AG10803 (cell line): ENCODE data around the gene C1orf35.

ENCODE experiments used
- DNase-seq: peaks from one replicate; pipeline ENCODE4 v3.0.0; 2010; ENCODE audit warnings: low read depth
- H3K4me3 ChIP-seq: 2 replicates; pipeline ENCODE4 v1.5.1; 2011; ENCODE audit warnings: mild to moderate bottlenecking, low read length, control low read depth
- TF ChIP-seq, protein P1 (sequence below): conservative IDR thresholded peaks from 2 replicates; pipeline ENCODE4 v1.5.1; 2011; ENCODE audit warnings: mild to moderate bottlenecking, low read length, control low read depth, inconsistent platforms

The C1orf35 gene

GRCh38 chr1:228131766-228132165 lies 28.6 kb upstream of the C1orf35 start:
- no peak overlapping the region for H3K4me3 ChIP-seq
- TF ChIP-seq, protein P1, sequence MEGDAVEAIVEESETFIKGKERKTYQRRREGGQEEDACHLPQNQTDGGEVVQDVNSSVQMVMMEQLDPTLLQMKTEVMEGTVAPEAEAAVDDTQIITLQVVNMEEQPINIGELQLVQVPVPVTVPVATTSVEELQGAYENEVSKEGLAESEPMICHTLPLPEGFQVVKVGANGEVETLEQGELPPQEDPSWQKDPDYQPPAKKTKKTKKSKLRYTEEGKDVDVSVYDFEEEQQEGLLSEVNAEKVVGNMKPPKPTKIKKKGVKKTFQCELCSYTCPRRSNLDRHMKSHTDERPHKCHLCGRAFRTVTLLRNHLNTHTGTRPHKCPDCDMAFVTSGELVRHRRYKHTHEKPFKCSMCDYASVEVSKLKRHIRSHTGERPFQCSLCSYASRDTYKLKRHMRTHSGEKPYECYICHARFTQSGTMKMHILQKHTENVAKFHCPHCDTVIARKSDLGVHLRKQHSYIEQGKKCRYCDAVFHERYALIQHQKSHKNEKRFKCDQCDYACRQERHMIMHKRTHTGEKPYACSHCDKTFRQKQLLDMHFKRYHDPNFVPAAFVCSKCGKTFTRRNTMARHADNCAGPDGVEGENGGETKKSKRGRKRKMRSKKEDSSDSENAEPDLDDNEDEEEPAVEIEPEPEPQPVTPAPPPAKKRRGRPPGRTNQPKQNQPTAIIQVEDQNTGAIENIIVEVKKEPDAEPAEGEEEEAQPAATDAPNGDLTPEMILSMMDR, result no peak
- no peak for DNase-seq

GRCh38 chr1:228125185-228125584 lies 22.1 kb upstream of the C1orf35 start:
- DNase-seq, result no peak
- H3K4me3 ChIP-seq, result no peak overlapping the region
- TF ChIP-seq, protein P1, result no peak

- TF ChIP-seq, protein P1, result no peak
- DNase-seq, result no peak
- no peak overlapping the region for H3K4me3 ChIP-seq
These were observed 20.4 kb upstream of the C1orf35 start for GRCh38 chr1:228123505-228123904.

GRCh38 chr1:228122921-228123441 lies 19.9 kb upstream of the C1orf35 start:
- TF ChIP-seq, protein P1, result no peak
- H3K4me3 ChIP-seq, result no peak overlapping the region
- DNase-seq, result no peak

DNA sequence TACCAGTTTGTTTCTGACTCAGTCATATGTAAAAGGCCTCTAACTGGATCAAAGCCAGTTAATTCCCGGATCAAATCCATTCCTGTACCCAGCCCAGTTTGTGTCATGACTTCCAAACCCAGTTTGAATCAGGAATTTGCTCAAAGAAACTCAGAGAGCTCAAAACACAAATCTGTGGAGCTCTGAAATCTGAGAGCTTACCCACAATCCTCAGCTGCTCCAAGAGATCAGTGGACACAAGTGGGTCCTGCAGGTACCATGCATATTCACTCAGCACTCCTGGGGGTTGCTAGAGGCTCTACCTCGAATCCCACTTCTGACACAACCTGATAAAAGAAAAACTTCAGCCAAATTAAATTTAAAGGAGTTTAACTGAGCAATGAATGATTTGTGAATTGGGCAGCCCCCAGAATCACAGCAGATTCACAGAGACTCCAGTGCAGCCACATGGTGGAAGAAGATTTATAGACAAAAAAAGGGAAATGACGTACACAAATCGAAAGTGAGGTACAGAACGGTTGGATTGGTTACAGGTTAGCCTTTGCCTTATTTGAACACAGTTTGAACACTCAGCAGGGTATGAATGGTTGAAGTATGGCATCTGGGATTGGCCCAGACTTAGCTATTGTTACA lies 17.8 kb upstream of the C1orf35 start:
- DNase-seq, result peak; percentile 60
- TF ChIP-seq, protein P1, result no peak
- H3K4me3 ChIP-seq, result no peak overlapping the region

- DNase-seq, result no peak
- no peak overlapping the region for H3K4me3 ChIP-seq
- TF ChIP-seq, protein P1, result no peak
These were observed 17.2 kb upstream of the C1orf35 start for GRCh38 chr1:228120351-228120750.

DNA sequence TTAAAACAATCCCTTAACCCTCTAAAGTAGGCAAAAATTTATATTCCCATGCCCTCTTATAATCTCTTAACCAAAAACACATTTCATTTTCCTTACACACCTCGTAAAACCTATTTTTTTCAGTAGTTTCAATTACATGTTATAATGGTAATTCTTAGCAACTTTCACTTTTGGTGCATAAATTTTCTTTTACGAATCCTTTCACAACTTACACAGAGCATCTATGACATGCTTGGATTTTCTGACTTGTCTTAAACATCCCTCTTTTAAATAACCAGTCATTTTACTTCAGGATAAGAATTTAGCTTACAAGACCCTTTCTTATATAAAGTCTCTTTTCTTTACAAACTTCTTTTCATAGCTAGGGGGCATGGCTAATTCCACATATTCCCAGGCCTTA lies 14.9 kb upstream of the C1orf35 start:
- TF ChIP-seq, protein P1, result no peak
- H3K4me3 ChIP-seq, result no peak overlapping the region
- no peak for DNase-seq
